NCI-H69 (cell line): ENCODE results near the gene TBC1D13.
"Not testable (repeated sequence)": the region's sequence is repeated elsewhere in the genome, so short reads cannot be mapped to it uniquely, and the experiment has no call there.

Source experiments
- DNase-seq: peaks from one replicate; lab custom pipeline; 2025; lab: John Stamatoyannopoulos, UW

Gene TBC1D13

DNA sequence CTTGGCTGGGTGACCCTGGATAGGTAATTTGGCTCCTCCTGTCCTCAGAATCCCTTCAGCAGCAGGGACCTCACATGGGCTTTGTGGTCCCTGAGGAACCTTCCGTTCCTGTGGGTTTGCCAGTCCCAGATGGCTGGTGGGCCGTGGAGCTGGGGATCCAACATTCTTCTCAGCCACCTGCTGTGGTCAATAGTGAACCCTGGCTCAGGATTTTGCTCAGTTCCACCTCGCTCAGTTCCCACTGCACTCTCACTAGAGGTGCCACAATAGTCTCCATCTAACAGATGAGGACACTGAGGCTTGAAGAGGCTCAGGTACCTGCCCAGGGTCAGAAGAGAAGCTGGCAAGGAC lies 59.6 kb downstream of the TBC1D13 start:
- no peak for DNase-seq

DNA sequence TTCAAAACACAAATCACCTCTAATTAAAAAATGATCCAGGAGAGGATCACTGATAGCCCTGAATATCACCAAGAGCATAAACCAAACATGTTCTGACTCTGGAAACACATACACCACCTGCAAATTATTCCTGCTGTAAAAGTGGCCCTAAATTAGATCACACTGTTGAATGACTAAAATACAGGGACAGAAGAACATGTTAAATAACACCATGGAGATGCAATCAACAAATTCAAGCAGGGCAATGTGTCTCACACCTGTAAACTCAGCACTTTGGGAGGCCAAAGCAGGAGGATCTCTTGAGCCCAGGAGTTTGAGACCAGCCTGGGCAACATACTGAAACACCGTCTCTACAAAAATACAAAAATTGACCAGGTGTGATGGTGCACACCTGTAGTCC lies 60.8 kb downstream of the TBC1D13 start:
- DNase-seq = no peak

DNA sequence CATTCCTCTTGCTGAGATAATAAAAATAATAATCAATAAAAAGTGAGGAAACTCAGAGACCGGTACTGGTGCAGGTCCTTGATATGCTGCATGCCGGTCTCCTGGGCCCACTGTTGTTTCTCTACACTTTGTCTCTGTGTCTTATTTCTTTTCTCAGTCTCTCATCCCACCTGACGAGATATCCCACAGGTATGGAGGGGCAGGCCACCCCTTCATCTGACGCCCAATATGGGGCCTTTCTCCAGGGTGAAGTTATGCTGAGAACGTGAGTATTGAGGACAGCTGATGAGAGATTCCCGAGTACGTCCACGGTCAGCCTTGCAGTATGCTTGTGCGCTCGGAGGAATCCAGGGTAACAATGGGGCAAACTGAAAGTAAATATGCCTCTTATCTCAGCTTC lies 64.0 kb downstream of the TBC1D13 start:
- DNase-seq = not testable (repeated sequence)

DNA sequence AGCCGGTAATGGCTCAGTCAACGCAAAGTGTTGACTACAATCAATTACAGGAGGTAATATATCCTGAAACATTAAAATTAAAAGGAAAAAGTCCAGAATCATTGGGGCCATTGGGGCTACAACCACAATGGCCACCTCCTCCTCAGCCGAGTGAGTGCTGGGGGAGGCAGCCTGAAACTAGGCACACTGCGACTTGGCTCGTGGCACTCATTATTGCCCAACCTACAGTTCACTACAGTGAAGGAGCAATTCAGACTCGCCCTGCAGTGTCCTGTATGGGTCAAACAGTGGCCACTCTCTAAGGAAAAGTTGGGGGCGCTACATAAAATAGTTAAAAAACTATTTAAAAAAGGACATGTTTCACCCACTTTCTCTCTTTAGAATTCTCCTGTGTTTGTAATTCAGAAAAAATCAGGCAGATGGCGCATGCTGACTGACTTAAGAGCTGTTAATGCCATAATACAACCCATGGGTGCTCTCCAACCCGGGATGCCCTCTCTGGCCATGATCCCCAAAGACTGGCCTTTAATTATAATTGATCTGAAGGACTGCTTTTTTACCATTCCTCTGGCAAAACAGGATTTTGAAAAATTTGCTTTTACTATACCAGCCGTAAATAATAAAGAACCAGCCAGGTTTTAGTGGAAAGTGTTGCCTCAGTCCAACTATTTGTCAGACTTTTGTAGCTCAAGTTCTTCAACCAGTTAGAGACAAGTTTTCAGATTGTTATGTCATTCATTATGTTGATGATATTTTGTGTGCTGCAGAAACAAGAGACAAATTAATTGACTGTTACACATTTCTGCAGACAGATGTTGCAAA lies 64.9 kb downstream of the TBC1D13 start:
- peak; percentile 42 for DNase-seq

GRCh38 chr9:128852646-128853045 lies 65.6 kb downstream of the TBC1D13 start:
- DNase-seq = not testable (repeated sequence)

DNA sequence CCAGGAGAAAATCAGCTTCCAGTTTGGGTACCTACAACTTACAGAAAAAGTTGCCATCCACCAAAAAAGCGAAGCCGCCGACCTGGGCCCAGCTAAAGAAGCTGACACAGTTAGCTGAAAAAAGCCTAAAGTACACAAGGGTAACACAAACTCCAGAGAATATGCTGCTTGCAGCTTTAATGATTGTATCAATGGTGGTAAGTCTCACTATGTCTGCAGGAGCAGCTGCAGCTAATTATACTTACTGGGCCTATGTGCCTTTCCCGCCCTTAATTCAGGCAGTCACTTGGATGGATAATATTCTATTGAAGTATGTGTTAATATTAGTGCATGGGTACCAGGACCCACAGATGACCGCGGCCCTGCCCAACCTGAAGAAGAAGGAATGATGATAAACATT lies 67.4 kb downstream of the TBC1D13 start:
- DNase-seq = not testable (repeated sequence)

DNA sequence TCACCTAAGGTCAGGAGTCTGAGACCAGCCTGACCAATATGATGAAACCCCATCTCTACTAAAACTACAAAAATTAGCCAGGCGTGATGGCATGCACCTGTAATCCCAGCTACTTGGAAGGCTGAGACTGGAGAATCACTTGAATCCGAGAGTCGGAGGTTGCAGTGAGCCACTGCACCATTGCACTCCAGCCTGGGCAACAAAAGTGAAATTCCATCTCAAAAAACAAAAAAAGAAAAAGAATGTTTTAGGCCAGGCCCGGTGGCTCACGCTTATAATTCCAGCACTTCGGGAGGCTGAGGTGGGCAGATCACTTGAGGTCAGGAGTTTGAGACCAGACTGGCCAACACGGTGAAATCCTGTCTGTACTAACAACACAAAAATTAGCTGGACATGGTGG lies 71.4 kb downstream of the TBC1D13 start:
- not testable (repeated sequence) for DNase-seq
